WERI-Rb-1 (cell line): Measurements from ENCODE around the gene BICC1.

ENCODE experiments used
- DNase-seq: peaks from one replicate; pipeline ENCODE4 v3.0.0-alpha.2; 2020
- H3K27ac ChIP-seq: fragments of 250-450 bp; sonication (Bioruptor Pico); 2 replicates; pipeline ENCODE4 v1.5.1; 2020; ENCODE audit warnings: mild to moderate bottlenecking, moderate library complexity
- H3K27me3 ChIP-seq: fragments of 250-450 bp; sonication (Bioruptor Pico); 2 replicates; pipeline ENCODE4 v1.5.1; 2021; ENCODE audit warnings: mild to moderate bottlenecking, low read depth, moderate library complexity; ENCODE audit not compliant: insufficient read depth, severe bottlenecking
- H3K36me3 ChIP-seq: fragments of 250-450 bp; sonication (Bioruptor Pico); 2 replicates; pipeline ENCODE4 v1.5.1; 2020; ENCODE audit warnings: mild to moderate bottlenecking, moderate library complexity
- H3K4me3 ChIP-seq: 2 replicates; pipeline ENCODE4 v1.5.1; 2011; ENCODE audit warnings: low read depth, mild to moderate bottlenecking, control low read depth, low read length
- H3K9me3 ChIP-seq: fragments of 250-450 bp; sonication (Bioruptor Pico); 2 replicates; pipeline ENCODE4 v1.5.1; 2021; ENCODE audit warnings: mild to moderate bottlenecking, moderate library complexity; ENCODE audit not compliant: severe bottlenecking
- TF ChIP-seq, protein P1 (sequence below): IDR thresholded peaks from 2 replicates; pipeline ENCODE4 v1.5.1; 2011; ENCODE audit warnings: low read depth, mild to moderate bottlenecking, control low read depth, inconsistent platforms, low read length

Gene BICC1

DNA sequence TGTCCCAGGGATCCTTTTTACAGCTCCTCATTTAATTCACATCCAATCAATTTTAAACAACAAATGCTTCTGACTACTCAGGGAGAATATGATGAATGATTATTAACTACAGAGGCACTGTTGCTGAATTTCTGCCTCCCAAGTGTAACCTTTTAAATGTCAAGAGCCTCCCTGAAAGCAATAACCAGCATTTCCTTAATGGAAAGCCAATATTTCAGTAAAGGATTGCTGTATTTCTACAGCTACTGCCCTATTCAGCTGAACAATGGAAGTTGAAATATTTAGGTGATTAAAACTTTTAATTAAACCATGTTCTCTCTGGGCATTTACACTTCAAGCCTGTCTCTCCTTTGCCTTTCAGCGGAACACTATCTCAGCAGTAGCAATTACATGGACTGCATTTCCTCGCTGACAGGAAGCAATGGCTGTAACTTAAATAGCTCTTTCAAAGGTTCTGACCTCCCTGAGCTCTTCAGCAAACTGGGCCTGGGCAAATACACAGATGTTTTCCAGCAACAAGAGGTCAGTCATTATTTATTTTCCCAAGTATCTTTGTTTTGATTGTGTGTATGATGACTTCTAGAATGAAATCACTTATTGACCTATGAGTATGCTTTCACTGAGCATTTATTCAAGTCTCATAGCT, 304.7 kb downstream of the BICC1 start:
- Histone ChIP-seq H3K4me3 (no peak overlapping the region), H3K9me3 (no peaks in the 10 kb centered on the region), H3K27ac (no peak overlapping the region), H3K27me3 (no peaks in the 10 kb centered on the region), H3K36me3 (no peaks in the 10 kb centered on the region)
- no peak for DNase-seq
- TF ChIP-seq, protein P1, sequence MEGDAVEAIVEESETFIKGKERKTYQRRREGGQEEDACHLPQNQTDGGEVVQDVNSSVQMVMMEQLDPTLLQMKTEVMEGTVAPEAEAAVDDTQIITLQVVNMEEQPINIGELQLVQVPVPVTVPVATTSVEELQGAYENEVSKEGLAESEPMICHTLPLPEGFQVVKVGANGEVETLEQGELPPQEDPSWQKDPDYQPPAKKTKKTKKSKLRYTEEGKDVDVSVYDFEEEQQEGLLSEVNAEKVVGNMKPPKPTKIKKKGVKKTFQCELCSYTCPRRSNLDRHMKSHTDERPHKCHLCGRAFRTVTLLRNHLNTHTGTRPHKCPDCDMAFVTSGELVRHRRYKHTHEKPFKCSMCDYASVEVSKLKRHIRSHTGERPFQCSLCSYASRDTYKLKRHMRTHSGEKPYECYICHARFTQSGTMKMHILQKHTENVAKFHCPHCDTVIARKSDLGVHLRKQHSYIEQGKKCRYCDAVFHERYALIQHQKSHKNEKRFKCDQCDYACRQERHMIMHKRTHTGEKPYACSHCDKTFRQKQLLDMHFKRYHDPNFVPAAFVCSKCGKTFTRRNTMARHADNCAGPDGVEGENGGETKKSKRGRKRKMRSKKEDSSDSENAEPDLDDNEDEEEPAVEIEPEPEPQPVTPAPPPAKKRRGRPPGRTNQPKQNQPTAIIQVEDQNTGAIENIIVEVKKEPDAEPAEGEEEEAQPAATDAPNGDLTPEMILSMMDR, result no peak

DNA sequence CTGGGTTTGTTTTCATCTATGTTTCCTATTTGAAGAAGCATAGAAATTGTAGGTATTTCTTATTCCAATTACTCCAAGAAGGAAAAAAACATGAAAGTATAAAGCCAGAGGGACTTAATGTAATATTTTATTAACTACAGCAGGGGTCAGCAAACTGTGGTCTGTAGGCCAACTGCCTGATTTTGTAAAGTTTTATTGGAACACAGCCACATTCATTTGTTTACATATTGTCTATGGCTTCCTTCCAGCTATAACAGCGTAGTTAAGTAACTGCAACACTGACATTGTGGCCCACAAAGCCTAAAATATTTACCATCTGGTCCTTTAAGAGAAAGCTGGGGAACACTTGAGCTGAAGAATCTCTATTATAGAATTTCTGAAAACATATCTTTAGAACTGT, 306.2 kb downstream of the BICC1 start:
- Histone ChIP-seq H3K27ac (no peak overlapping the region), H3K27me3 (no peaks in the 10 kb centered on the region), H3K36me3 (no peaks in the 10 kb centered on the region), H3K9me3 (no peaks in the 10 kb centered on the region), H3K4me3 (no peak overlapping the region)
- no peak for DNase-seq
- TF ChIP-seq, protein P1, result no peak

DNA sequence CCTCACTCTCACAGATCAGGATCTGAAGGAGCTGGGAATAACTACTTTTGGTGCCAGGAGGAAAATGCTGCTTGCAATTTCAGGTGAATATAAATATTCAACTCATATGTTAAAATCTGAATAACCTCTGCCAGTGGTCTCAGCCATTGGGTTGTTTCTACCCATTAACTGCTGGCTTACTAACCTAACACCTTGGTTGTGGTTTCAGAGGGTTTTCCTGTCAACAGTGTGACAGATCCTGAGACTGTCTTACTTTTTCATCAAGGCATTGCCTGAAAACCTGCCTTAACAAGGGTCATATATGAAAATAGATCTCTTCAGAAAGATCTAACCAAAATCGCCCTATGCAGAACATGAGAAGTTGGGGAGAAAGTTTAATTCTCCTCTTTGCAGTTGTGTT, 307.7 kb downstream of the BICC1 start:
- Histone ChIP-seq H3K27me3 (no peaks in the 10 kb centered on the region), H3K4me3 (no peak overlapping the region), H3K27ac (no peak overlapping the region), H3K36me3 (no peaks in the 10 kb centered on the region), H3K9me3 (no peaks in the 10 kb centered on the region)
- TF ChIP-seq, protein P1, result no peak
- no peak for DNase-seq

DNA sequence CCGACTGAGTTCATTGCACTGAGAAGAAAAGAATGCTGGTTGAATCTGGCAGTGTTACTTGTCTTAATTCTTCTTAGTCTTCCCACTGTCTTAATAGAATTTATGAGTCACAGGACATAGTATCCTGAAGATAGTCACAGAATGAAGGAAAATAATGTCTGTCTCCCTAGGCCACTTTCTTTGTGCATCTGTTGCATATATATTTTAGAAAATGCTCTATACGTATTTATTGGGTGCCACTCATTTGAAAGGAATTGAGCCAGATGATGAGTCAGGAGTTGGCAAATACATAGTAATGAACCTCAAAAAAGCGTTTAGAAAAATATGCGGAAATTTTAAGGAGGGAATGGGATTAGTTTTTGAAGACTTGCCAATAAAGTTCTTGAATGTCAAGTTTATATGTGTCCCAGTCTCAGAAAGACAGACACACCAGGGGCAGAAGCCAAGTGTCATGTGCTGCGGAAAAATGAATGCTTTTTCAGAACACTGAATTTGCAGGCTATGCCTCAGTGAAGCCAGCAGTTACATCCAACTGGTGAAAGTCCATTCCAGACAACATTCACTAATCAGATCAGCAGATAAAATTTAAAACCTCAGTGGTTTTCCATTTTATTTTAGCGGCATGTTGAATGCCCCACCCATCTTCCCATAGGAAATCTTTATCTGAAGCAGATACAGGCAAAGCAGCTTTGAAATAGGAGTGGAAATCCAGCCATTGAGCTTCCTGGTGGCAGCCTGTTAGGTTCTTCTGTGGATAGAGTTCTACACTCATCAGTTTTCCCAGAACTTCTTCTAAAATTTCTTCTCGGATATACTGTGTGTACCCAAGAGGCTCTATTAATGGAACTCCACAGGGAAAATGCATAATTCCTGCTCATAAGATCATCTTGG, 308.4 kb downstream of the BICC1 start:
- H3K27me3 ChIP-seq, result no peaks in the 10 kb centered on the region
- no peak for DNase-seq

DNA sequence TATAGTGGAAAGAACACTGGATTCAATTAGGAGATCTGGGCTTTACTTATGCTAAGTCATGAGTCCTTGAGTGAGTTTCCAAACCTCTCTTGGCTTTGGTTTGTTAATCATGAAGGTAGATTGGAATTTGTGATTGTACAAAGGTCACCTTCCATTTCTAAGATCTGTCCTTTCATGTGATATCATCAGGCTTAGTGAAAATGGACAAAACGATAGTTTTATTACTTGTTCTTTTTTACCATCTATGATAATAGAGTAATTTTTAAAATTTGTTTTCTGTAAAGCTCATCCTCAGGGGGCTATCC, 309.0 kb downstream of the BICC1 start:
- H3K27ac ChIP-seq, result no peak overlapping the region
- H3K4me3 ChIP-seq, result no peak overlapping the region
- H3K27me3 ChIP-seq, result no peaks in the 10 kb centered on the region
- H3K36me3 ChIP-seq, result no peaks in the 10 kb centered on the region
- no peaks in the 10 kb centered on the region for H3K9me3 ChIP-seq
- no peak for DNase-seq
- TF ChIP-seq, protein P1, result no peak

More for the DNA sequence above, 308.4 kb downstream of the BICC1 start:
- Histone ChIP-seq H3K4me3 (no peak overlapping the region), H3K27ac (no peak overlapping the region), H3K9me3 (no peaks in the 10 kb centered on the region), H3K36me3 (no peaks in the 10 kb centered on the region)
- TF ChIP-seq, protein P1, result no peak
